Measurements from ENCODE around the gene AFAP1. TPM values are rescaled to one million over a fixed set of nuclear protein-coding genes. Genes with fewer than 3 reads are reported as not detected.
A peak's percentile ranks its signal among the peaks of the same experiment; 100 is the strongest.

Gene AFAP1
- total and polyA plus RNA-seq, 8 donors: 3.2 to 15.9 (median 6.3) TPM

DNA sequence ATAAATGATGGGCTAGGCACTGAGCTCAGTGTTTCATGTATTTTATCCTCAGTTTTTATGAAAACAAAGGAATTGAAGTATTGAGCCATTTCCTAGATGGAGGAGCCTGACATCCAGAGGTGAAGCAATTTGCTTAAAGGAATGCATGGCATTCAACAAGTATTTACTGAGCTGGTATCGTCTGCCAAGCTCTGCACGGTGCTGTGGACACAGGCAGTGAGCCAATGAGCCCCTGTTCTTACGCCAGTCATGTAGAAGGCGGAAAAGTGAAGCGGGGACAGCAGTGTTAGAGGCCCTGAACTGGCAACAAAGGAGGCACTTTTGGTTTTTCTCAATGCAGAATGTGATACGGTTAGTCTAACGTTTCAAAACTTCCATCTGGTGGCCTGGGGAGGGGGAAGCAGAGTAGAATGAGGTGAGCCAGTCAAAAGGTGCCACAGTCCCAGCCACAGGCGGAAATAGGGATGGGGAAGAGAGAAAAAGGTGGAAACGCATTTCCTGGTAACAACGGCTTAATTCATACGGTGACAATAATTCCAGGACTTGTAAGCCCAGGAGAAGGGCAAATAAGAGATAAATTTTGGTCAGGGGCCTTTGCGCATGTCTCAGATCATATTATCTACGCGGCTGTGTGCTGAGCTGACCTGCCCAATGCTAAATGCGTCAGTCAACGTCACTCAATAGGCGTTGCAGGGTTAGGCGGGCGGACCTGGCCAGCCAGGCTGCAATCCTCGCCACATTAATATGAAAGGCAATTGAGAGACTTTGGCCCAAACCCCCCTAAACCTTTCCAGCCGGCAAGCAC is 133.9 kb downstream of the AFAP1 start:
- no peak for FAIRE-seq
- peak in 4 of 6 donors; percentile 74 to 82 (median 78) for DNase-seq
- TF ChIP-seq, protein P1, sequence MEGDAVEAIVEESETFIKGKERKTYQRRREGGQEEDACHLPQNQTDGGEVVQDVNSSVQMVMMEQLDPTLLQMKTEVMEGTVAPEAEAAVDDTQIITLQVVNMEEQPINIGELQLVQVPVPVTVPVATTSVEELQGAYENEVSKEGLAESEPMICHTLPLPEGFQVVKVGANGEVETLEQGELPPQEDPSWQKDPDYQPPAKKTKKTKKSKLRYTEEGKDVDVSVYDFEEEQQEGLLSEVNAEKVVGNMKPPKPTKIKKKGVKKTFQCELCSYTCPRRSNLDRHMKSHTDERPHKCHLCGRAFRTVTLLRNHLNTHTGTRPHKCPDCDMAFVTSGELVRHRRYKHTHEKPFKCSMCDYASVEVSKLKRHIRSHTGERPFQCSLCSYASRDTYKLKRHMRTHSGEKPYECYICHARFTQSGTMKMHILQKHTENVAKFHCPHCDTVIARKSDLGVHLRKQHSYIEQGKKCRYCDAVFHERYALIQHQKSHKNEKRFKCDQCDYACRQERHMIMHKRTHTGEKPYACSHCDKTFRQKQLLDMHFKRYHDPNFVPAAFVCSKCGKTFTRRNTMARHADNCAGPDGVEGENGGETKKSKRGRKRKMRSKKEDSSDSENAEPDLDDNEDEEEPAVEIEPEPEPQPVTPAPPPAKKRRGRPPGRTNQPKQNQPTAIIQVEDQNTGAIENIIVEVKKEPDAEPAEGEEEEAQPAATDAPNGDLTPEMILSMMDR (IDR thresholded peaks at IDR 0.05): no peak
- WGBS, 2 donors: 42 to 44% methylated on average over 21 of the region's 21 CpGs
- no peaks in the 10 kb centered on the region for H3K9me3 ChIP-seq
- ATAC-seq: peak; percentile 73 to 82 (median 80)
- peak overlapping the region; percentile 49 to 70 (median 60) for H3K27ac ChIP-seq
- no peaks in the 10 kb centered on the region for H3K27me3 ChIP-seq
- H3K4me1 ChIP-seq: peaks cover 6 to 21% (median 17%) of the 10 kb centered on the region in 3 donors
- H3K36me3 ChIP-seq: no peaks in the 10 kb centered on the region
- intact Hi-C loops (cut with DNase I): no loop called here
- no peak overlapping the region for H3K4me3 ChIP-seq

DNA sequence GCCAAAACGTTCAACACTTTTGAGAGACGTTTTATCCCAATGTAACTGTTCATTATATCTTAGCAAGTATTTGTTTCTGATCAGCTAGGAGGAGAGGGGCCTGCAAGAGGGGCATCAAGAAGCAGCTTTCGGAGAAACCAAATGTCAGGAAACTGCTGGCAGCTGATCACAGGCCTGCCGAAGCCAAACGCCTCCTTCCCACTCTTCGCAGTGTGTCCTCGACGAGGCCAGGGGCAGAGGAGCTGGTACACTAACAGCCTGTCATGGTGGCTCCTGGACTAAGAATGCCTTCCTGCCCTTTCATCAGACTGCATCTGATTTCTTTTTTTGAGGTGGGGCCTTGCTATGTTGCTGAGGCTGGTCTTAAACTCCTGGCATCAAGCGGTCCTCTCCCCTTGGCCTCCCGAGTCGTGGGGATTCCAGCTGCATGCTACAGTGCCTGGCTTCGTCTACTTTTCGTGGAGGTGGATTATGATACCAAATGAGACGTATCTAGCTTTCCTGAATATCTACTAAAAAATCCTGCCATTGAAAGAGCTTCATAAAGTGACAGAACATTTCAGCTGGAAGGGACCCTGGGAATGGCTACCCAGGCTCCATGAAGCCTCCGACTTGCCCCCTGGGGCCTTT is 134.8 kb downstream of the AFAP1 start:
- H3K27me3 ChIP-seq: no peaks in the 10 kb centered on the region

DNA sequence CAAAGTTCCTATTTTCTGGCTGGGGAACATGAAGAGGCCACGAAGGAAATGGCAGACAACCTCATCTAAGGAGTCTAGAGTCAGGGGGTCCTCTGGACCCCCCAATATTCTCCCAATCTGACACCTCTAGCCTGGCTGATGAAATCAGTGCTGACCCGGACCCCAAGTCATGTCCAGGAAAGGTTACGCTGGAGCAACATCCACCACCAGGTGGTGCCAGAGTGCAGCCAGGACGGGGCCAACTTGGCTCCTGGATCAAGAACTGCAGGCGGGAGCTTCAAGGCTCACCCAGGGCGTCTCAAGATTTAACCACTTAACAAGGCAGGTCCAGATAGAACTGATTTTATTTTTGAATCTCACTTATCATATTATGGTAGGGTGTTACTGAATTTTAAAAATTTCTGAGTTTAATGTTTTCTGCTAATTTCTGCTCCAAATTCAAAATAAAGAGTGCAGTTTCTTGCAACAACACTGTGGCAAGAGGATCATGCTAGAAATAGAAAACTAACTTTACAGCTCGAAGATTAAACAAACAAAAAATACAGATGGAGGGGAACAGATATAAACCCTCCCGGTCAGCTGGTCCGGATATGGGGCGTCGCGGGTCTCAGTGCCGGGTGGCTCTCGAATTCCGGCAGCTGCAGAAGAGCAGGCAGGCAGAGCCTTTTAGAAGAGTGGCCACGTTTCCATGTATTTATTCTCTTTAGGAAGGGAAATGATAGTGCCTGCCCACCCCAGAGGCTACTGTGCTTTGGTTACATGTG is 135.5 kb downstream of the AFAP1 start:
- FAIRE-seq (no peak), ATAC-seq (peak; percentile 66 to 77 (median 75)), DNase-seq (peak; percentile 61 to 96 (median 84))
- H3K4me1 ChIP-seq: peaks cover 6 to 21% (median 17%) of the 10 kb centered on the region in 3 donors
- no peaks in the 10 kb centered on the region for H3K27me3 ChIP-seq
- H3K27ac ChIP-seq: no peak overlapping the region
- TF ChIP-seq, protein P1 (IDR thresholded peaks at IDR 0.05): peak; percentile 72 to 89 (median 86)
- H3K9me3 ChIP-seq: no peaks in the 10 kb centered on the region
- 47 to 50% methylated on average over 16 of the region's 16 CpGs for WGBS, 2 donors
- intact Hi-C loops (cut with DNase I): loop anchor here in 2 of 3 donors (5.0 kb wide), 2 partner anchors 183 to 188 kb away; no protein-coding TSS in a partner anchor
- H3K4me3 ChIP-seq: no peak overlapping the region
- peaks cover 0 to 3% (median 0%) of the 10 kb centered on the region in 3 donors for H3K36me3 ChIP-seq

More for the DNA sequence above, 134.8 kb downstream of the AFAP1 start:
- peaks cover 6 to 21% (median 17%) of the 10 kb centered on the region in 3 donors for H3K4me1 ChIP-seq
- H3K36me3 ChIP-seq: no peaks in the 10 kb centered on the region
- H3K27ac ChIP-seq: no peak overlapping the region
- FAIRE-seq: no peak
- 87% methylated on average over 15 of the region's 15 CpGs for WGBS, 2 donors
- no peak for DNase-seq
- intact Hi-C loops (cut with DNase I): loop anchor here in 2 of 3 donors (5.0 kb wide), 2 partner anchors 182 to 187 kb away; no protein-coding TSS in a partner anchor
- ATAC-seq: no peak
- TF ChIP-seq, protein P1 (IDR thresholded peaks at IDR 0.05): no peak
- H3K9me3 ChIP-seq: no peaks in the 10 kb centered on the region
- H3K4me3 ChIP-seq: no peak overlapping the region

DNA sequence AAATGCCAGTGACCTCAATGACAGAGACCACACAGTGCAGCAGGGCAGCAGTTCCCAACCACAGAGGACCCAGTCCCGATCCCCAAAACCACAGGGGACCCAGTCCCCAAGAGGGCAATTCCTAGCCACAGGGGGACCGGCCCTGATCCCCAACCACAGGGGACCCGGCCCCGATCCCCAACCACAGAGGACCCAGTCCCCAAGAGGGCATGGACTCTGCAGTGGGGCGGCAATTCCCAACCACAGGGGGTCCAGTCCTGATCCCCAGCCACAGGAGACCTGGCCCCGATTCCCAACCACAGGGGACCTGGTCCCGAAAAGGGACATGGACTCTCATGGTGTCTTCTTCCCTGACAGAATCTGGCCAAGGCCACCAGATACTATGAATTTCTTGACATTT is 136.3 kb downstream of the AFAP1 start:
- DNase-seq (no peak), ATAC-seq (no peak), FAIRE-seq (no peak)
- Histone ChIP-seq H3K9me3 (no peaks in the 10 kb centered on the region), H3K36me3 (peaks cover 0 to 3% (median 0%) of the 10 kb centered on the region in 3 donors), H3K27me3 (no peaks in the 10 kb centered on the region), H3K27ac (no peak overlapping the region), H3K4me3 (no peak overlapping the region), H3K4me1 (peaks cover 6 to 21% (median 17%) of the 10 kb centered on the region in 3 donors)
- TF ChIP-seq, protein P1 (IDR thresholded peaks at IDR 0.05): no peak
- WGBS, 2 donors: 92 to 93% methylated on average over 7 of the region's 7 CpGs
- intact Hi-C loops (cut with DNase I): loop anchor here in 2 of 3 donors (5.0 kb wide), 2 partner anchors 184 to 189 kb away; no protein-coding TSS in a partner anchor
